ENCODE results near the gene ZNF862.

ZNF862 gene

DNA sequence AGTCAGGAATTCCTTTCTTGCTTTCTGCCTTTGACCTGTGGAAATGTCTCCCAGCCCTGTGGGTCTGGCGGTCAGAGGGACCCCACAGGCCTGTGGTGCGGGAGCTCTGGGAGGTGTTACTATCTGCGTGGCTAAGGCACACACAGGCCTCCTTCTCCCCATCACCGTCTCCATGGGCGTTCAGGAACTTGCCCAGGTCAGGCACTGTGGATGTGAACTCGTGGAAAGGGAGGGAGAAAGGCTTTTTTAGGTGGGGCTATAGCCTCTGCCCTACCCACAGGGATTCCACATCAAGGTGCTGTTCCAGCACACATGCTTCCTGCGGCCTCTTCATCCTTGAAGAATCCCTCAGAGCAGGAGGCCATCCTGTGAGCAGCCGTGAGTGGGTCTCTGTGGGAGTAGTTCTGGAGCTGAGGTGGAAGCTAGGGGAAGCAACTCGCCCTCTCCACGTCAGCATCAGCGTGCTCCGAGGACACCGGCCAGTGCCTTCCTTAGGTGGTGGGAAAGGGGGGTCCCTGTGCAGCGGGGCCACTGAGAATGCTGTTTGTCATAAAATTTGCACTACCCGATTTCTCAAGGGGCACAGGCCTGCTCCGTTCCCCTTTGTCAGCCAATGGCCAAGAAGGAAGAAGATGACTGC is 28.1 kb downstream of the ZNF862 start:
- no peak for DNase-seq (ENCODE audit: low read depth in 2 of 2)

DNA sequence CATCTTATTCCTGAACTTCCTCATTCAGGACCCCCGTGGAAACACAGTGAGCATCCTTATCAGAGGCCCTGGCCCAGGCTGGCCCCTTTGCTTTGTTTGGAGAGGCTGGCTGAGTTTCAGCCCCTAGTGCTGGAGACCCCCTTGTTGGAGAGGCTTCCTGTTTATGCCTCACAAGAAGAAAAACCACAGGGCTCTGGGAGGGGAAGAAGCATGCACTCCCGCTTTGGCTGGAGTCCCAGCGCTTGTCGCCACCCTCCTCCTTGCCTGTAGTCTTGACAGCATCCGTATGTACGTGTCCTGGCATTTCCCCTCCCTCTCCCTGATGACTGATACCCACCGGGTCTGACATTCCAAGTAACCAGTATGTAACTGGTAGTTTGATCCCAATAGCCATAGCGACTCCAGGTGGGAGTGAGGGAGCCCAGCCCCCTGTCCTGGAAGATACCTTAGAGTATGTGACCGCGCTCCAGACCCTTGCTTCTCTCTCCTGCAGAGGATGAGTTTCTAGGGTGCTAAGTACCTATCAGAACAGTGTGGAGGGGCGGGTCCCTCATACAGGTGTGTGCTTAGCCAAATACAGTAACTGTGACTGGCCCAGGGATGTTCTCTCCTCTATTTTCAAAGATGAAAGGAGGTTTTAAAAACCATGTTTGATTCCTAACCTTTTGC is 28.7 kb downstream of the ZNF862 start:
- no peak for DNase-seq (ENCODE audit: low read depth in 2 of 2)

DNA sequence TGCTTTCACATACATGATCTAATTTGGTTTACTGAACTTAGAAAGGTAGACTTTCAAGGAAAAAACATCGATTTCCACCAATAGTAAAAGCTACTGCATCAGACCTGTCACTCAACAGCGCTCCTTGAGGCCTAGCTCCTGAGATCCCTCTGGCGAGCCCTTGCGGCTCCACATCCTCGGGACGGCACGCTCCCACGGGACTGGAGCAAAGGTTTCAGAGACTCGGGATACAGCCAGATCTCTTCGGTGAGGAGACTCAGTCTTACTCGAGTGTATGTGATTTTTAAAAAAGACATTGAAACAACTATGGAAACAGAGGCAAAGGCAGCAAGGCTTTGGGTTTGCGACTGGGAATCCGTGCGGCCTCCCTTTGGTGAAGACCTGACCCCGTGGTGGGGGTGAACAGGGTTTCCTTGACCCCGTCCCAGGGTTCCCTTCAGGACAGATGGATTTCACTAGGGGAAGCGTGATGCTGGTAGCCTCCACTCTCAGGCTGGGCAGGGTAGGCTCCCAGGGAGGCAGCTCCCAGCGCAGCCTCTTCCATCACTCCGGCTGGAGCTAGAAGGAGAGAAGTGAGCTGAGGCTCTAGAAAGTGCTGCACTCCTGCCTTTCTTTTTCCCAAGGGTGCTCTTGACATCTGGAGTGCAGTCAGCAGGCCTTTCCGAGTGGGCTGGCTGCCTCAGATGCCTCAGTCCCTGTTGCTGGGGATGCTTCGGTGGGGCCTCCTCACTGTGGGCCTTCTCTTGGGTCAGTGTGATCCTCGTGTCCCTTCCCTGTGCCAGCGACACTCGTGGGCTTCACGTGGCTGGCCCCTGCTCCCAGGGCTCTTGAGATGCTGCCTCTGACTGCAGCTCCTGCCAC is 29.8 kb downstream of the ZNF862 start:
- DNase-seq (ENCODE audit: low read depth in 2 of 2), result no peak

DNA sequence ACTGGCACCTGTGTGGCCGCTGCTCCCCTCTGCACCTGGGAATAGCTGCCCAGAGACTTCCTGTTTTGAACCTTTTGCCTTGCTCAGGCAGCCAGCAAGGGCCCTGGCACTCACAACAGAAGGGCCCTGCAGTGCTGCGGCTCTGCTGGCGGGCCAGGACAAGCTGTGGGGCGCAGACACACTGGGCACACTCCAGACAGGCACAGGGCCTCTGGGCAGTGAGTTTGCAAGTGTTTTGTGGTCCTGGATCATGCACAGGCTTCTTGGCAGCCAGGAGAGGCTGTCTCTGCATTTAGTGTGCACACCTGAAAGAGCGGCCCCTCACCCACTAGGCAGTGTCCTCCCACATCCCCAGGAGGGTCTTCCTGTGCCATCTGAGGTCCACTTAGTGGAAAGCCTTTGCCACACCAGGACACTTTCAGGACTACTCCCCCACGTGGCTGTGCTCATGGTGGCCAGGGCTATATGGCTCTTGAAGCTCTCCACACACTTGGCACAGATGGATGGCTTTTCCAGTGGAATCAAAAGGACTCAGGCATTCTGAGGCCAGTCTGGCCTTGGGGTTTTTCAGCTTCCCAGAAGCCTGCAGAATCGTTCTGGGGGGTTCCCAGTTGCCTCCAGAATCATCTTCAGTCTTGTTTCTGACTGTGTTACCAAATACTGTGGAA is 30.6 kb downstream of the ZNF862 start:
- no peak for DNase-seq (ENCODE audit: low read depth in 2 of 2)

DNA sequence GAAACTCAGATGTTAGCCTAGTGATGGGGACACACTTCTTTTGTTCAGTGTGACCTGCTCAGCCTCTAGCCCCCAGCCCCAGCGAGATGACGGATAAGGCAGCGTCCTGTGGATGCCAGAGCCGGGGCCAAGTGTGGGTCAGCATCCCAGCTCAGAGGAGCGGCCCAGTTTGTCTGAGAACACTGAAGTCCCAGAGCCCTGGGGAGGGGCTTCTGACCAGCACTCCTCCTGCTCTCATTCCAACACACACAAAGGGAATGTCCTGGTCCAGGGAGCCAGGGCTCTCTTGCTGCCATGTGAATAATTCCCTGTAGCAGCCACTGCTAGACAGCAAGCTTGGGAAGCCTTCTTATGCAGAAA is 31.1 kb downstream of the ZNF862 start:
- no peak for DNase-seq (ENCODE audit: low read depth in 2 of 2)

DNA sequence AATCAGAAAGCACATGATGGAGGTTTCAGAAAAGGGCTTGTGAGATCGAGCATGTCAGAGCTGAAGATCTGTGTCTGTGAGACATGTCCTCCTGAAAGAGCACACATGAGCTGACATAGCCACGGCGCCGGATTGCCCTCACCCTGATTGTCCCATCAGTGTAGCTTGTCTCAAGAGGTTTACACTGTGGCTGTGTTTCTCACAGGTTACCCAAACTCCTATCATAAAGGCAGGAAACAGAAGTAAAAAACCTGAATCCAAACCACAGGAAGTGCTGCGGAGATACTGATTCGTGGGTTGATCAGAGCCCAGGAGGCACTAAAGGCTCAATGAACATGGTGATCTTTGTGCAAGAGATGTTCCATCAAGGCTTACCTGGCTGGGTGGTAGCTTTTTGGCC is 31.7 kb downstream of the ZNF862 start:
- DNase-seq (ENCODE audit: low read depth in 2 of 2), result no peak

DNA sequence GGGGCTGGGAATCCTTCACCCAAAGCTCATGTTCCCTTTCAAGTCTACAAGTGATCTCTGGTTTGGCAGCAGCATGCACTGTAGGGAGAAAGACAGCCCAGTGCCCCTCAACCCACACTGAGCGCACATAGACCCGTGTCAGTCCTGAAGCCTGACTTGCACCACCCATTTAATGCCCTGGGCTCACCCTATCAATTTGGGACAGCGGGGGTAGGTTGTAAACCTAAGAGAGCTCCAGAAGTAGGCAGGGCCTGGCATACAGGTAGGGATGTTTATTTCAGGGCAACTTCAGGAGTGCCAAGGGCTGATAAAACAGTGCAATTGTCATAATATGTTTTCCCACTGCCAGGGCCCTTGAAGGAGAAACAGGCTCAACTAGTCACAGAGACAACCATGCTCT is 32.1 kb downstream of the ZNF862 start:
- DNase-seq (ENCODE audit: low read depth in 2 of 2), result no peak

DNA sequence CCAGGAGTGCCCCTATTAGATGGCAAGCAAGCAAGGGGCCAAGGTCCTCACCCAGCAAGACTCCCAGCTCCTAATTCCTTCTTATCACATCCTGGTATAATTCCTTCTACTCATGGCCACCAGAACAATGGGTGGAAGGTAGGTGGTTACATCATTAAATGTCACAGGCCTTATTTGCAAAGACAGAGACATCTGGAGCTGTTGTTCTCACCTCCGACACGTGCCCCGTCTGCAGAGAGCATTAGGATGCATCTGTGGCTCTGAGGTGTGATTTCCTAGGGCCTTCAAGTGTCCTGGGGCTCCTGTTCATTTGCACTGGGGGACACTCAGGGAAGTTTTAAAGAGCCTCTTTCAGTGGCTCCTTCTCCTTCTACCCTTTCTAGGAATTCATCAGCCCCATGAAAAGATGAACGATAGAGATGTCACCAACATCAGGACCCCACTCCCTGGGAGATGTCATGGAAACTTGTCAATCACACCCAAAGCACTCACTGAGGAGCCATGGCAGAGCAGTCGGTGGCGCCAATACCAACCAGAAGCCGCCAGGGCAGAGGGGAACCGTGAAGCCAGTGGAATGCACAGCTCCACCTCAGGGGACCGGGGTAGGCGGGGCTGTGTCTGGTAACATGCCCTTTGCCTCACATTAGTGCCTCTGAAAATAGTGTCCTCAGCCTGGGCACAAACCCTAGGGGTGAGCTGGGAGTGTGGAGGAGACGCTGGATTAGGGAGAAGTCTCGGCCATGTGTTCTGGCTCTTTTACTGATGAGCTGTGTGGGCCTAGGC is 32.7 kb downstream of the ZNF862 start:
- DNase-seq (ENCODE audit: low read depth in 2 of 2), result no peak

DNA sequence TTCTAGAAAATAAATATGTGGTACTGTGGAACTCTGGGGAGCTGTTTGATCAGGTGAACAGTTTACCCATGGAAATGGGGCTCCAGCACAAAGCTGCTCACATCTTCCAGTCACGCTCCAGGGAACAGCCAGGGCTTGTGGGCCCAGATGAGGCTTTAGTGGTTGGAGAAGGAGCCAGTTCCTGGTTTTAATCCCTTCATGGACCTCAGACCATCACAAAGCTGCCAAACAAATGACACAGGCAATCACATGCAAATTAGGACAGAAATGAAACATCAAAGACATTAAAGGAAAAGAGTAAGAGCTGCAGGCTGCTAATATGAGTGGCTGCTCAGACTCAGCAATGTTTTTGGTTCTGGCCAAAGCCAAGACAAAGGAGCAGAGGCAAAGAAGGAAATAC is 33.4 kb downstream of the ZNF862 start:
- no peak for DNase-seq (ENCODE audit: low read depth in 2 of 2)

DNA sequence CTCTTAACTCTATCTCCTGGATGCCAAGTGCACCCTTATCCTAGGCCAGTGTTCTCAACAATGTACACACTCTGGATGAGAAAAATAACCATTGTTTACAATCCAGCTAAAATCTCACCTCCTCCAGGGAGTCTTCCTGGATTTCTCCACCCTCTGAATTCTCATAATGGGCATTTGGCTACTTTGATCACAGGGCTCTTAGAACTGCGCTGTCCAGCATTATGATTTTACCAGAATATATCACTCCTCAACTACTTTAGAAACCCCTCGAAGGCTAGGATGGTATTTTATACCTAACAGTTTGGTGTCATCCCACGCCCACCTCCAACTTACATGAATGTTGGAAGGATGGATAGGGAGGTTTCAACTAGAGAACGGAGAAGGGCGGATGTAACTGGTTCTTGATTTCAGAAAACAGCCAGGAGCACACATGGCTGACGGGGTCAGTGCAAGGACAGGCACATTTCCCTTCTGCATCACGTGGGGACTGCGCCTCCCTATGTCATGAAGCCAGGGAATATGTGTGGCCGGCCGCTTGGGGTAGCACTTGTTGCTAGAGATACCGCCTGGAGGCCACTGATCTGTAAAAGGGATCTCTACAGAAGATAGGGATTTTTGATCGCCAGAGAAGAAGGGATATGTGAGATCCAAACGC is 34.4 kb downstream of the ZNF862 start:
- DNase-seq (ENCODE audit: low read depth in 2 of 2), result no peak

DNA sequence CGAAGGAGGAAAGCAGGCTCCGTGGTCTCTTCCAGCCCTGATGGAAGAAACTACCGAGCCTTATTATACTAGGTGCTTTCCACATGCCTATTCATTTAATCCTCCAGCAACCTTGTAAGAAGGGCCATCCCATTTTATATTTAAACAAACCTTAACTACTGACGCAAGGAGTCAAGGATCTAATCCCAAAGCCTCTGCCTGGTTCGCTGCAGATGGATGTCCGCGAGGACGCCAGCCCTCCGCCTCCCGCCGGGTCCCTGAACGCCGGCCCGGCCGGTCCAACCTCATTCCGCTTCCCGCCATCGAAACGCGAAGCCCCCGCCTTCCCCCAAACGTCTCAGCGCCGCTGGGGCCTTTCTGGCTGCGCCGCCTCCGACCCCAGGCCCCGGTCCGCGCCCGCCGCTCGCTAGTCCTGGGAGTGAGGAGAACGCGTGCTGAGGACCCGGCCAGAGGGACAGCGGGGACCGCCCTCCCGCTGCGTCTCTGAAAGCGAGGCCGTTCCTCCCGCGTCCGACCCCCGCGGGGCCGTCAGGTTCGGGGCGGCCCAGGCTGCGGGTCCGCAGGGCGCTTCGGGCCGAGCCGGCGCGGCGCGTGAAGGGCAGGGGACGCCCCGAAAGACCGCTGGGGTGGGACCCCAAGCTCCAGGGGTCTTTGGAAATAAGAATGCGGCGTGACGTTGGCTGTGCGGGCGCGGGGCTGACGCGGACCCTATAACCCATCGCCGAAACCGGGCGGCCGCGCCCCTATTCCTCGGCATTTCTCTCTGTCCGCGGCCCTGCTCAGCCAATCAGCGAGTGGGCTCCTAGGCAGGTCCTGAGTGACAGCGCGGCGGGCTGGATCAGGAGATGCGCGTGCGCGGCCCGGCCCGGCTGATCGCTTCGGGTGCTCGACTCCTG is 35.1 kb downstream of the ZNF862 start, which contains the start of gene ATP6V0E2:
TSS of gene ATP6V0E2 (plus strand) at position 896 of the 896 bp plus-strand sequence. CDS start 97 bp downstream, outside the sequence.
- DNase-seq (ENCODE audit: low read depth in 2 of 2), result peak; percentile 91 to 92

DNA sequence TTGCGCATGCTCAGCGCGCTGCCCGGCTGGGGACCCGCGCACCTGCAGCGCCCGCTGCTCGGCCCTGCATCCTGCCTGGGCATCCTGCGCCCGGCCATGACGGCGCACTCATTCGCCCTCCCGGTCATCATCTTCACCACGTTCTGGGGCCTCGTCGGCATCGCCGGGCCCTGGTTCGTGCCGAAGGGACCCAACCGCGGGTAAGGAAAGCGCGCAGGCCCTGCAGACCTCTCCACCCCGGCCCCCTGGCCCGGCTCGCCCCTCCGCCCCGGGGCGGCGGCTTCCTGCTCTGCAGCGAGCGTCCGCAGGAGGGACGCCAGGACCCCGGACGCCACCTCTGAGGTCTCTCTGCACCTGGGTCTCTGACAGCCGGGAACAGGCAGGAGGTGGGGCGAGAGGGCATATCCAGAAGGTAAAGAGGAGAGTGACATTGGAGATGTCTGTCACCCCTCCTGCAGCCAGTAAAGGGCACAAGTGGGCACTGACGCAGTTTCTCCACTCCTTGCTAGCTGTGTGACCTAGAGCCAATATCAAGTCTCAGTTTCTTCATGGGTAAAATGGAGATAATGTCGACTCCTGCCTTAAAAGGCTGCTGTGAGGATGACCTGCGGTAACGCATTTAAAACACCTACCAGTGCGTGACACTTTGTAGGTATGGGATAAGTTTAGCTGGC is 35.9 kb downstream of the ZNF862 start:
- DNase-seq (ENCODE audit: low read depth in 2 of 2), result no peak

DNA sequence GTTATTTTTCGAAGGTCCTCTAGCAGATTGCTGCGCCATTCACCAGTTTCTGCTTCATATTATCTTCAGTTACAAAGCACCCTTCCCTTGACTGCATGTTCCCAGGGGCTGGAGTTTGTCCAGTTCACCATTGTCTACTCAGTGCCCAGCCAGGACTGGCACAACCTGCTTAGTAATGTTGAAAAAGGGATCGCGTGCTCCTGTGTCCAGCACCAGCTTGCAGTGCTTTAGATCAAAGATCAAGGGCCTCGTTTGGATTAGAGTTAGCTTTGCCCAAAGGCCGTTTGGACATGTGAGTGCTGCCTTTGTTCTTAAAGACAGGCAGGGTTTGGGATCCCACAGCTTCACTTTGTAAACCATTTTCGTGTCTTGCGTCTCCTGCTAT is 36.5 kb downstream of the ZNF862 start:
- DNase-seq (ENCODE audit: low read depth in 2 of 2), result no peak

DNA sequence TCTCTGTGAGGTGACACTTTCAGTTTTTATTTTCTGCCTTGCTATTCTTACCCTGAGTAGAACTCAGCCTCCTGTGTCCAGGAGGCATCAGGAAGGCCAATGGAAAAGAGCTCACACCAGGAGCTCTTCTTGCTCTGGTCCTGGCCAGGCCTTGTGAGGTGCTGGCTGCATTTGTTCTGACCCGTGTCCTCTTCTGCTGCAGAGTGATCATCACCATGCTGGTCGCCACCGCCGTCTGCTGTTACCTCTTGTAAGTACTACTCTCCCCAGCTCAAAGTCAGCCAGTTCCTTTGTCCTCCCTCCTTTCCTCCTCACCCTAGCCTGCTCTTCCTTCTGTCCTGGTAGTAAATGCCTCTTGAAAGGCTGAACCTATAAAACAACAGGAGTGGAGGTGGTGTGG is 37.2 kb downstream of the ZNF862 start:
- DNase-seq (ENCODE audit: low read depth in 2 of 2), result no peak

DNA sequence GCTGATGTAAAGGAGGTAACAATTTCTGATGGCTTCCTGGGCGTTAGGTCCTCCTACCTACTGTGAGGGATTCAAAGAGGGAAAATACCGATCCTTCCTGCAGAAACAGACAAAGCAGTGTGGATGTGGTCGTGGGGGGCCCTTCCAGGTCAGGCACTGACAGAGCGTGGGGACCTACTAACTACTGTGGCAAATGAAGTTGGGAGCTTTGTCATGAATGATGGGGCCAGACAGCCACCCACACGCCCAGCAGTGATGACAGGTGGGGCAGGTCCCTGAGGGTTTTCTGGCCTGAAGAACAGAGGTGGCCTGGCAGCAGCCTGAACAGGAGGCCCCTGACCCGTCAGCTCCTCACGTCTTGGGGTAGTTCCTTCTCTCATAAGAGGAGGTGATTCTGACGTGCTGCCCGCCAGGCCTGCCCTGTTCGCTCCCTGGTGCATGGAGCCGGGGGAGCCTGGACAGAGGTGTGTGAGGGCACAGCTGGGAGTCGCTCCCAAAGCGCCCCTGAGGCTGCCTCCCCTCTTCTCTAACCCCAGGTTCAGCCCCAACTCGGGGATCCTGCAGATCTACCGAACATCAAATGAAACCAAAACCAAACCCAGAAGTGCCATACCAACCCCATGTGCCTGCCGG is 39.8 kb downstream of the ZNF862 start:
- DNase-seq (ENCODE audit: low read depth in 2 of 2), result no peak

DNA sequence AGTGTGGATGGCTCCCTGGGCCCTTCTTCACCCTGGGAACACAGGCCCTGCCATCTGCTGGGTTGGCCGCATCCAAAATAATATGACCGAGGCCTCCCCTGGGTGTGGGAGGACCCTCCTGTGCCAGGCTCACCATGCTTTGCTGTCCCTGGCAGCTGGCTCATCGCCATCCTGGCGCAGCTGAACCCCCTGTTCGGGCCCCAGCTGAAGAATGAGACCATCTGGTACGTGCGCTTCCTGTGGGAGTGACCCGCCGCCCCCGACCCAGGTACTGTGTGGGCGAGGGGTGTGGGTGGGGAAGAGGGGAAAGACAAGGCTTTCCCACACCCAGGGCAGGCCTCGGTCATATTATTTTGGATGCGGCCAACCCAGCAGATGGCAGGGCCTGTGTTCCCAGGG is 40.3 kb downstream of the ZNF862 start:
- DNase-seq (ENCODE audit: low read depth in 2 of 2), result no peak

DNA sequence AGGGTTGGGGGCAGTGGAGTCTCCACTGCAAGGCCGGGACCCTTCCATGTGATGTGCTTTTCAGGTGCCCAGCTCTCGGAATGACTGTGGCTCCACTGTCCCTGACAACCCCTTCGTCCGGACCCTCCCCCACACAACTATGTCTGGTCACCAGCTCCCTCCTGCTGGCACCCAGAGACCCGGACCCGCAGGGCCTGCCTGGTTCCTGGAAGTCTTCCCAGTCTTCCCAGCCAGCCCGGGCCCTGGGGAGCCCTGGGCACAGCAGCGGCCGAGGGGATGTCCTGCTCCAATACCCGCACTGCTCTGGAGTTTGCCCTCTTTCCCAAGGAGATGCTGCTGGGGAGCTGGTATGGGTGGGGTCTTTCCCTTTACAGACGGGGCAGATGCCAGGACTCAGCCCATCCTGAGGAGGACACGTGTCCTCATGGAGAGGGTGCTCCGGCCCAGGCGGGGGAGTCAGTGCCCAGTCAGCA is 41.1 kb downstream of the ZNF862 start:
- DNase-seq (ENCODE audit: low read depth in 2 of 2), result no peak

DNA sequence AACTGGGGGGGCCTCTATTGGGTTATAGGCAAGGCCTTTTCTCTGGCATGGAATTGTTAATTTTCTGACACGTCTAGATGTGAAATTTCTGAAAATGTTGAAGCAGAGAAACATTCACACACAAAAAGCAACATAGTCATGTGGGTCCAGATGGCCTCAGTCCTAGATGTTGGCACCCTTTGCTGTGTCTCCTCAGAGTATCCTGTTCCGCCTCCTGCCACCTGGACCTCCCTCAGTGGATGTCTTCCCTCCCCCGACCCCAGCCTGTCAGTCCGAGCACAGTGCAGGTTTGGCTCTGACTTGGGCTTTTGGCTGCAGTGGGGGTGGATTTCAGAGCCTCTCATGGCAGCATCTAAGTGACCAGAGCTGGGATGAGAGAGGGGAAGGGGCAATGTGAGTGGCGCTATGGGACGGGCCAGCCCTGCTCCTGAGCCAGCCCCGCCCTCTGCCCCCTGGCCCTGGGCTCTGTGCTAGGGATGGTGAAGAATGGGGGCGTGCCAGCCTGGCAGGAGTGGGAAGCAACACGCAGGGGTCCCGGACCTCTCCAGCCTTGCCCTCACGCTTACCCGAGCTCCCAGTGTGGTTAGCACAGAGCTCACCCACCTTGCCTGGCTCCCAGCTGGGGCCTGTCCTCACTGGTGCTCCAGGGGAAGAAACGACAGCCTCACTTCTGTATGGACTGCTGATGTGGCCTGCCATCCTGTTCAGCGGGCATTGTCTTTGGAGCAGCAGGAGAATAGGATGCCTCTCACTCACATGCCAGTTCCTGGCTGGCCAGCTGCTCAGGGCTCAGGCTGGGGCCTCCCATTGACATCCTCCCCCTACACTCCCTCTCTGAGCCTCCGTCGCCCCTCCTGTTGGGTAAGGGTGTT is 41.8 kb downstream of the ZNF862 start:
- DNase-seq (ENCODE audit: low read depth in 2 of 2), result no peak
